8988T (cell line): ENCODE measurements around the gene GPX4.

Experiments
- DNase-seq: peaks from one replicate; pipeline ENCODE4 v3.0.0; 2011

Gene GPX4

GRCh38 chr19:1151917-1152587 lies 48.3 kb downstream of the GPX4 start:
- no peak for DNase-seq

GRCh38 chr19:1153891-1154730 lies 50.3 kb downstream of the GPX4 start:
- DNase-seq = no peak

- DNase-seq = no peak
Measured at GRCh38 chr19:1154731-1155351, 51.0 kb downstream of the GPX4 start.

- DNase-seq = no peak
Measured at GRCh38 chr19:1155352-1156304, 51.8 kb downstream of the GPX4 start.
